H1 (cell line): ENCODE measurements around the gene RAPH1.

ENCODE experiments used
- CEBPB ChIP-seq: IDR thresholded peaks from 2 replicates; pipeline ENCODE4 v1.6.1; 2012; ENCODE audit warnings: low read depth, low read length
- CREB1 ChIP-seq: IDR thresholded peaks from 2 replicates; pipeline ENCODE4 v1.6.1; 2012; ENCODE audit warnings: inconsistent platforms
- CTBP2 ChIP-seq: IDR thresholded peaks from 2 replicates; pipeline ENCODE4 v1.7.0; 2011; ENCODE audit warnings: borderline replicate concordance, mild to moderate bottlenecking, moderate library complexity, mixed read lengths, low read length; ENCODE audit not compliant: insufficient read depth, insufficient read length
- E2F6 ChIP-seq: IDR thresholded peaks from 2 replicates; pipeline ENCODE4 v1.6.1; 2012; ENCODE audit warnings: inconsistent platforms
- EZH2 ChIP-seq: fragments of 200-600 bp; sonication (generic); IDR thresholded peaks from 2 replicates; pipeline ENCODE4 v1.7.1; 2012; ENCODE audit warnings: low read depth, mild to moderate bottlenecking, moderate library complexity, low read length, inconsistent platforms; ENCODE audit not compliant: severe bottlenecking
- FOSL1 ChIP-seq: IDR thresholded peaks from 2 replicates; pipeline ENCODE4 v1.6.1; 2011; ENCODE audit warnings: mild to moderate bottlenecking, low read depth, low read length, moderate library complexity; ENCODE audit not compliant: insufficient read depth
- KDM5A ChIP-seq: fragments of 200-600 bp; IDR thresholded peaks from 2 replicates; pipeline ENCODE4 v1.7.1; 2012; ENCODE audit warnings: mild to moderate bottlenecking, low read length, inconsistent platforms, mixed read lengths
- MAX ChIP-seq: IDR thresholded peaks from 2 replicates; pipeline ENCODE4 v1.6.1; 2012; ENCODE audit warnings: inconsistent platforms
- POLR2A ChIP-seq, 2 experiments: IDR thresholded peaks; 1 replicate in 1 of 2; 2 replicates in 1 of 2; pipeline ENCODE4 v1.6.1; 2011; ENCODE audit warnings: low read depth in 2 of 2, low read length in 2 of 2, mild to moderate bottlenecking in 2 of 2; ENCODE audit errors: control extremely low read depth in 1 of 2
- SIRT6 ChIP-seq: IDR thresholded peaks from one replicate; pipeline ENCODE4 v1.7.1; 2012; ENCODE audit warnings: low read length, inconsistent platforms
- TAF1 ChIP-seq: IDR thresholded peaks from 2 replicates; pipeline ENCODE4 v1.6.1; 2011; ENCODE audit warnings: mild to moderate bottlenecking, low read depth, low read length
- USF2 ChIP-seq: IDR thresholded peaks from 2 replicates; pipeline ENCODE4 v1.6.1; 2011; ENCODE audit warnings: low read length, improper control_type of control experiment
- TF ChIP-seq, protein P1 (sequence below), 3 experiments: IDR thresholded peaks; 1 replicate in 2 of 3; 2 replicates in 1 of 3; pipeline versions ENCODE4 v1.5.1 to v1.6.1; 2011; ENCODE audit warnings: low read length in 3 of 3, mild to moderate bottlenecking in 3 of 3, inconsistent platforms in 2 of 3, low read depth in 1 of 3, moderate library complexity in 1 of 3; ENCODE audit not compliant: insufficient read depth in 1 of 3; ENCODE audit errors: control extremely low read depth in 1 of 3

GRCh38 chr2:203396667-203397066, 138.4 kb downstream of the RAPH1 start:
- TF ChIP-seq, protein P1, sequence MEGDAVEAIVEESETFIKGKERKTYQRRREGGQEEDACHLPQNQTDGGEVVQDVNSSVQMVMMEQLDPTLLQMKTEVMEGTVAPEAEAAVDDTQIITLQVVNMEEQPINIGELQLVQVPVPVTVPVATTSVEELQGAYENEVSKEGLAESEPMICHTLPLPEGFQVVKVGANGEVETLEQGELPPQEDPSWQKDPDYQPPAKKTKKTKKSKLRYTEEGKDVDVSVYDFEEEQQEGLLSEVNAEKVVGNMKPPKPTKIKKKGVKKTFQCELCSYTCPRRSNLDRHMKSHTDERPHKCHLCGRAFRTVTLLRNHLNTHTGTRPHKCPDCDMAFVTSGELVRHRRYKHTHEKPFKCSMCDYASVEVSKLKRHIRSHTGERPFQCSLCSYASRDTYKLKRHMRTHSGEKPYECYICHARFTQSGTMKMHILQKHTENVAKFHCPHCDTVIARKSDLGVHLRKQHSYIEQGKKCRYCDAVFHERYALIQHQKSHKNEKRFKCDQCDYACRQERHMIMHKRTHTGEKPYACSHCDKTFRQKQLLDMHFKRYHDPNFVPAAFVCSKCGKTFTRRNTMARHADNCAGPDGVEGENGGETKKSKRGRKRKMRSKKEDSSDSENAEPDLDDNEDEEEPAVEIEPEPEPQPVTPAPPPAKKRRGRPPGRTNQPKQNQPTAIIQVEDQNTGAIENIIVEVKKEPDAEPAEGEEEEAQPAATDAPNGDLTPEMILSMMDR (IDR thresholded peaks at IDR 0.05; ENCODE audit: control extremely low read depth in 1 of 3, insufficient read depth in 1 of 3, low read depth in 1 of 3, low read length in 3 of 3), result peak; percentile 18 to 77 (median 62)
- TF ChIP-seq USF2, result no peak
- no peak for TF ChIP-seq POLR2A (IDR thresholded peaks at IDR 0.05; ENCODE audit: control extremely low read depth in 1 of 2, low read depth in 2 of 2, low read length in 2 of 2)
- TF ChIP-seq EZH2, result no peak
- no peak for TF ChIP-seq TAF1
- no peak for TF ChIP-seq KDM5A
- TF ChIP-seq CEBPB, result peak; percentile 78
- no peak for TF ChIP-seq SIRT6
- no peak for TF ChIP-seq E2F6
- no peak for TF ChIP-seq FOSL1
- no peak for TF ChIP-seq CREB1
- TF ChIP-seq CTBP2, result no peak
- no peak for TF ChIP-seq MAX
